ENCODE data around the gene CTDSP2. TPM values are rescaled to one million over a fixed set of nuclear protein-coding genes. Genes with fewer than 3 reads are reported as not detected.

The CTDSP2 gene
- polyA plus RNA-seq, 1 of the 3 experiments (the other 2 are of a cell fraction), result 119 TPM

GRCh38 chr12:57777911-57778310, 68.6 kb downstream of the CTDSP2 start:
- Histone ChIP-seq H2AFZ (ENCODE audit: low read depth) (no peak overlapping the region), H3K36me3 (replicated peaks in 1 of 2; ENCODE audit: control insufficient read depth in 1 of 2, insufficient read depth in 2 of 2, low read length in 1 of 2) (peaks cover 7 to 9% of the 10 kb centered on the region in 2 experiments), H4K20me1 (ENCODE audit: insufficient read depth) (no peaks in the 10 kb centered on the region), H3K9ac (no peak overlapping the region), H3K9me2 (no peaks in the 10 kb centered on the region), H3K4me3 (ENCODE audit: low read depth in 2 of 2, low read length in 1 of 2) (no peak overlapping the region), H3K4me2 (no peak overlapping the region), H3K9me3 (no peaks in the 10 kb centered on the region), H3K4me1 (ENCODE audit: control insufficient read depth in 1 of 2, insufficient read depth in 2 of 2, low read depth in 1 of 2, low read length in 1 of 2) (peaks cover 0 to 3% of the 10 kb centered on the region in 2 experiments; a peak in 1 of 4 replicates), H3F3A (replicated peaks; ENCODE audit: insufficient read depth) (peaks cover 18% of the 10 kb centered on the region), H3K27me3 (ENCODE audit: insufficient read depth) (no peaks in the 10 kb centered on the region), H3K79me2 (ENCODE audit: insufficient read depth) (peaks cover 17% of the 10 kb centered on the region), H3K27ac (ENCODE audit: low read depth in 2 of 2, low read length in 1 of 2) (no peak overlapping the region)
- no peak for DNase-seq
- POLR2A ChIA-PET, result interaction anchor here (0.6 kb wide), 1 partner anchor 10 kb away, joined by 4 read pairs; no protein-coding TSS in a partner anchor
- TF ChIP-seq IRF3 (IDR thresholded peaks at IDR 0.05; ENCODE audit: low read depth, low read length) (no peak), ZBTB33 (IDR thresholded peaks at IDR 0.05; ENCODE audit: borderline replicate concordance, low read depth) (no peak), NRF1 (IDR thresholded peaks at IDR 0.05; ENCODE audit: low read depth, low read length) (no peak), REST (IDR thresholded peaks at IDR 0.05; ENCODE audit: low read depth, low read length) (no peak), MAX (IDR thresholded peaks at IDR 0.05; ENCODE audit: low read depth) (no peak), GATA2 (CRISPR knock-in tag; IDR thresholded peaks at IDR 0.05) (no peak), TCF12 (IDR thresholded peaks at IDR 0.05) (no peak), TEAD4 (IDR thresholded peaks at IDR 0.05; ENCODE audit: borderline replicate concordance, insufficient read depth) (no peak), RXRA (IDR thresholded peaks at IDR 0.05; ENCODE audit: borderline replicate concordance, low read depth) (no peak), FOSL2 (IDR thresholded peaks at IDR 0.05; ENCODE audit: borderline replicate concordance, low read depth) (no peak), MEF2A (IDR thresholded peaks at IDR 0.05; ENCODE audit: borderline replicate concordance, low read depth) (no peak), MXI1 (IDR thresholded peaks at IDR 0.05; ENCODE audit: low read depth, low read length) (no peak), USF1 (IDR thresholded peaks at IDR 0.05; ENCODE audit: borderline replicate concordance, low read depth) (no peak), CTCF (IDR thresholded peaks at IDR 0.05) (no peak), RCOR1 (IDR thresholded peaks at IDR 0.05; ENCODE audit: low read length) (no peak)
- 90% methylated on average over 7 of the region's 7 CpGs for WGBS (ENCODE audit: low lambda C conversion rate)
- CTCF ChIA-PET, result interaction anchor here (0.6 to 0.7 kb wide), 2 partner anchors 19 to 38 kb away, joined by 3 read pairs; no protein-coding TSS in a partner anchor
